ENCODE measurements around the gene CACFD1.

GRCh38 chr9:133518200-133518599, 58.4 kb downstream of the CACFD1 start:
- no peak for TF ChIP-seq CTCF (IDR thresholded peaks at IDR 0.05)
- no peak for TF ChIP-seq EP300 (IDR thresholded peaks at IDR 0.05)
- TF ChIP-seq POLR2AphosphoS5 (IDR thresholded peaks at IDR 0.05), result no peak
- no peak for TF ChIP-seq POLR2A (IDR thresholded peaks at IDR 0.05)
